Activated CD8-positive, alpha-beta memory T cell treated with anti-CD3 and anti-CD28 coated beads, Interleukin-2, amount 10 ng/mL, durations not matched to agents 7 days and 5 days (primary cell): ENCODE measurements around the gene TRABD. TPM values are rescaled to one million over a fixed set of nuclear protein-coding genes. Genes with fewer than 3 reads are reported as not detected.
"Not testable (repeated sequence)": the region's sequence is repeated elsewhere in the genome, so short reads cannot be mapped to it uniquely, and the experiment has no call there.

Source experiments
- ATAC-seq: fragments of 150-1000 bp; cut with Tn5 transposase; one replicate; pipeline ENCODE4 v1.10.0; 2021; ENCODE audit warnings: moderate library complexity
- CTCF ChIA-PET: fragments of 350-600 bp; sonication (Branson Sonifier 250); formaldehyde crosslinking; loops from one replicate; lab custom pipeline; 2021; ENCODE audit warnings: antibody characterized with exemption; lab: Charles Lee
- DNase-seq: peaks from one replicate; pipeline ENCODE4 v3.0.0-alpha.2; 2020
- H3K27ac Mint-ChIP-seq: one replicate; pipeline ENCODE4 v1.8.0; 2021; ENCODE audit warnings: mild to moderate bottlenecking, mixed read lengths
- H3K27me3 Mint-ChIP-seq: one replicate; pipeline ENCODE4 v1.8.0; 2021; ENCODE audit warnings: mixed read lengths
- H3K36me3 Mint-ChIP-seq: one replicate; pipeline ENCODE4 v1.8.0; 2021; ENCODE audit warnings: mild to moderate bottlenecking, mixed read lengths
- H3K4me1 Mint-ChIP-seq: one replicate; pipeline ENCODE4 v1.8.0; 2021; ENCODE audit warnings: mixed read lengths
- H3K4me3 Mint-ChIP-seq: one replicate; pipeline ENCODE4 v1.8.0; 2021; ENCODE audit warnings: mild to moderate bottlenecking, moderate library complexity, mixed read lengths
- H3K9me3 Mint-ChIP-seq: one replicate; pipeline ENCODE4 v1.8.0; 2022; ENCODE audit warnings: low read depth, mixed read lengths
- total RNA-seq, 2 experiments: library from RNA; stranded (reverse); gene quantifications; one replicate each; pipeline ENCODE4 v1.2.3, GENCODE V29; 2021

TRABD gene
- total RNA-seq, 2 experiments from 2014 or later = 141 to 177 TPM

DNA sequence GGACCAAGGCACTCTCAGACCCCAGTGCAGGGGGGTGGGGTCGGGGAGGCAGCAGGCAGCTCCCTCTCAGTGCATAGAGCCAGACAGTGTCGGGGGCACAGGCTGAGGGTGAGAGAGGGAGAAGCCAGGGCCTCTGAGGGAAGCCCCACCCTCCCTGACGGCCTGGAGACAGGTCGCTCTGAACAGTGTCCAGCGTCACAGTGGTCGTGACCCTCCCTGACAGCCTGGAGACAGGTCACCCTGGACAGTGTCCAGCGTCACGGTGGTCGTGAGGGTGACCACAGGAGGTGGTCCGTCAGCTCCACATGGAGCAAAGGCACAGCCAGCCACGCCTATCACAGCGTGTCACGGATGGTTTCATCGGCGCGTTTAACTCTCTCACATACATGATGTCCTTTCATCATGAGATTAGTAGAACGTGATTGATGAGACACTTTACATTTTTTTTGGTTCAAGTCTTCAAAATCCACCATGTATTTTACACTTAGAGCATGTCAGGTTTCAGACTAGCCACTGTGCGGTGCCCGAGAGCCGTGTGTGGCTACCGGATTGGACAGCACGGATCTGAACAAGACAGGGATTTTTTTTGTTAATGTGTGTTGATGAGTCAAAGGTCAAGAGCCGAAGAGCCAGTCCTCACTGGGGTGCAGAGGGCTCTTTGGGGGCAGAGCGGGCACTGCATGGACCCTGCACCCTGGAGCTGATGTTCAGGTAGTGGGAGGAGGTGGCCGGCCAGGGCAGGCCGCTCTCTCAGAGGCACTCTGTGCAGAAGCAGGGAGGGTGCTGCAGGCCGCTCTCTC, 39.1 kb upstream of the TRABD start:
- Mint-ChIP-seq H3K4me1 (peaks cover 8% of the 10 kb centered on the region), H3K36me3 (no peaks in the 10 kb centered on the region), H3K27me3 (peaks cover 24% of the 10 kb centered on the region), H3K9me3 (no peaks in the 10 kb centered on the region), H3K27ac (no peak overlapping the region), H3K4me3 (no peak overlapping the region)
- CTCF ChIA-PET = interaction anchor here (1.7 to 5.4 kb wide), 2 partner anchors 11 to 66 kb away, joined by 4 to 41 read pairs; no protein-coding TSS in a partner anchor
- ATAC-seq (no peak), DNase-seq (no peak)

DNA sequence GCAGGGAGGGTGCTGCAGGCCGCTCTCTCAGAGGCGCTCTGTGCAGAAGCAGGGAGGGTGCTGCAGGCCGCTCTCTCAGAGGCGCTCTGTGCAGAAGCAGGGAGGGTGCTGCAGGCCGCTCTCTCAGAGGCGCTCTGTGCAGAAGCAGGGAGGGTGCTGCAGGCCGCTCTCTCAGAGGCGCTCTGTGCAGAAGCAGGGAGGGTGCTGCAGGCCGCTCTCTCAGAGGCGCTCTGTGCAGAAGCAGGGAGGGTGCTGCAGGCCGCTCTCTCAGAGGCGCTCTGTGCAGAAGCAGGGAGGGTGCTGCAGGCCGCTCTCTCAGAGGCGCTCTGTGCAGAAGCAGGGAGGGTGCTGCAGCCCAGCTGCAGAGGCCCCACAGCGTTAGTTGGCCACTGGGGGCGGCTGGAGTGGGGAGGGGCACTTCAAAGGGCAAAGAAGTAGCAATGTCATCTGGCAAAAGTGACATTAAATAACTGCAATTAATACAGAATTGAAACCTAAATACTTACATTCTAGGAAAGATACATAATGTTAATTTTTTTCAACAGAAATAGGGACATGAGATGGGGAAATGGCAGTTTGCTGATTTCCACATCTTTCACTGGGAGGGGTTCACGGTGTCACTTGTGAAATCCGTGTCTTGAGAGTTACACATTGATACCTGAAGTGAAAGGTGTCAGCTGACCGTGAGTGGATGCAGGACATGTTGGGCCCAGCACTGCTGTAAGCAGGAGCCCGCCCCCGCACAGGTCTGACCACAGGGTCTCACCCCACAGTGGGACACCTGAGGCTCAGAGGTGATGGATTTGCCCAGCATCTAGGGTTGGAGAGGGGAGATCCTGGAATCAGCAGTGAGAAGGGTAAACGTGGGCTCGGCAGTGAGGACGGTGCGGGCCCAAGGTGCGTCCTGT, 38.2 kb upstream of the TRABD start:
- not testable (repeated sequence) for H3K9me3 Mint-ChIP-seq, H3K27ac Mint-ChIP-seq, H3K4me3 Mint-ChIP-seq, ATAC-seq, H3K4me1 Mint-ChIP-seq, H3K36me3 Mint-ChIP-seq, DNase-seq
- CTCF ChIA-PET = interaction anchor here (1.4 to 5.4 kb wide), 7 partner anchors 43 to 97 kb away, joined by 3 to 45 read pairs (median 13); no protein-coding TSS in a partner anchor
- H3K27me3 Mint-ChIP-seq = peaks cover 17% of the 10 kb centered on the region

DNA sequence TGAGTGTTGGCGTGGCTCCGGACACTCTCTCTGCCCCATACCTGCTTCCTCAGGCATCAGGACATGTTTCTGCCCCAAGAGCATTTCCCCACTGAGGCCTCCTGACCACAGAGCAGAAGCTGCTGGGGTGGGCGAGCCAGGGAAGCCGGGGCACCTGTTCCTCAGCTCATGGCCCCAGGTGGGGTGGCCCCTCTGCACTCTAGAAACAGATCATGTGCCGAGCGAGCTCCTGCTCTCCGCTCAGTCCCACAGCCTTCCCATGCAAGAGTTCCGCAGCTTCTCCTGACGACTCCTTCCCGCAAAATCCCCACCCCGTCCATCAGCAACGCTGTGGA, 37.6 kb upstream of the TRABD start:
- DNase-seq (no peak), ATAC-seq (no peak)
- peaks cover 13% of the 10 kb centered on the region for H3K27me3 Mint-ChIP-seq
- H3K27ac Mint-ChIP-seq = no peak overlapping the region
- H3K4me3 Mint-ChIP-seq = no peak overlapping the region
- peaks cover 8% of the 10 kb centered on the region for H3K4me1 Mint-ChIP-seq
- CTCF ChIA-PET = interaction anchor here (0.9 to 5.4 kb wide), 10 partner anchors 40 to 96 kb away, joined by 3 to 45 read pairs (median 7); no protein-coding TSS in a partner anchor
- H3K36me3 Mint-ChIP-seq = no peaks in the 10 kb centered on the region
- H3K9me3 Mint-ChIP-seq = no peaks in the 10 kb centered on the region

- Mint-ChIP-seq H3K9me3 (no peaks in the 10 kb centered on the region), H3K36me3 (no peaks in the 10 kb centered on the region), H3K27me3 (peaks cover 5% of the 10 kb centered on the region), H3K27ac (no peak overlapping the region), H3K4me3 (no peak overlapping the region), H3K4me1 (peaks cover 8% of the 10 kb centered on the region)
- ATAC-seq (peak; percentile 96), DNase-seq (peak; percentile 82)
- CTCF ChIA-PET = interaction anchor here (0.6 to 5.4 kb wide), 23 partner anchors 9 to 218 kb away, joined by 3 to 45 read pairs (median 5); no protein-coding TSS in a partner anchor
Measured at GRCh38 chr22:50148991-50149721, 36.6 kb upstream of the TRABD start.

DNA sequence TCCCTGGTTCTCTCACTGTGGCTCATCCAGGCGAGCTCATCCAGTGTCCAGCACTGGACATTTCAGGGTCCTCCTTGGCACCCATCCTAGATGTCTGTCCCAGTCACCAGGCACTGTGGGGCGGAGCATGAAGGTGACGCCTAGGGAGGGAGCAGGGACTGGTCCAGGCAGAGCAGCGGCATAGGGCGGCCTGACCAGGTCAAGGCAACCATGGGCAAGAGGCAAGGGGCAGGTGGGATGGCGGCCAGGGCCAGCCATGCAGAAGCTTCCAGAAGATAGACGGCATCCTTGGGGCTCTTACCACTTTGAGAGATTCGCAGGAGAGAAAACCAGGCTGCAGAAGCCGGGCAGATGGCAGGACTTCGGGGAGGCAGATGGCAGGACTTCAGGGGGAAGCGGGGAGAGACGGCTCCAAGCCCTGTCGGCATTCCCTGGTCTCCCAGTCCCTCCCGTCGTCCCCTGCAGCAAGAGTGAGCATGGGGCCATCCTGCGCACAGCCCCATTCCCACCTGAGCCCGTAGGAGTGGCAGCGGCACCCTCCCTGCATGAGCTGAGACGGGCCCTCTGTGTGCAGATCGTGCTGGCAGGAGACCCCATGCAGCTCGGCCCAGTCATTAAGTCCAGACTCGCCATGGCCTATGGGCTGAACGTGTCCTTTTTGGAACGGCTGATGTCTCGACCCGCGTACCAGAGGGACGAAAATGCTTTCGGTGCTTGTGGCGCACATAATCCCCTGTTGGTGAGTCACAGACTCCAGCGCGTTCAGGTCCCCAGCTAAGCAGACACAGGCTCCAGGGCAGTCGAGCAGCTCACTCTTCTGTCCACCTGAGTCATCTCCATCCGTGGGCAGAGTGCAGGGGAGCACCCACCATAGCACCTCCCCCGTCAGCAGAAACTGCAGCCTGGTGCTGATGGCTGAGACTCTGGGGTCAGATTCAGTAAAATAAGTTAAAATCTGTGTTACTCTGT, 35.3 kb upstream of the TRABD start:
- no peak overlapping the region for H3K4me3 Mint-ChIP-seq
- H3K4me1 Mint-ChIP-seq = peaks cover 8% of the 10 kb centered on the region
- DNase-seq (no peak), ATAC-seq (no peak)
- no peaks in the 10 kb centered on the region for H3K9me3 Mint-ChIP-seq
- H3K36me3 Mint-ChIP-seq = no peaks in the 10 kb centered on the region
- CTCF ChIA-PET = interaction anchor here (0.8 to 5.4 kb wide), 10 partner anchors 10 to 220 kb away, joined by 3 to 45 read pairs (median 8); no protein-coding TSS in a partner anchor
- H3K27me3 Mint-ChIP-seq = peaks cover 7% of the 10 kb centered on the region
- no peak overlapping the region for H3K27ac Mint-ChIP-seq

- no peak overlapping the region for H3K4me3 Mint-ChIP-seq
- peaks cover 7% of the 10 kb centered on the region for H3K4me1 Mint-ChIP-seq
- CTCF ChIA-PET = interaction anchor here (4.2 to 5.4 kb wide), 2 partner anchors 55 to 61 kb away, joined by 41 to 45 read pairs; no protein-coding TSS in a partner anchor
- ATAC-seq (no peak), DNase-seq (no peak)
- H3K9me3 Mint-ChIP-seq = no peaks in the 10 kb centered on the region
- peaks cover 5% of the 10 kb centered on the region for H3K27me3 Mint-ChIP-seq
- no peak overlapping the region for H3K27ac Mint-ChIP-seq
- no peaks in the 10 kb centered on the region for H3K36me3 Mint-ChIP-seq
Measured at GRCh38 chr22:50151571-50152537, 33.9 kb upstream of the TRABD start.

GRCh38 chr22:50153056-50153755, 32.5 kb upstream of the TRABD start:
- H3K4me1 Mint-ChIP-seq = peaks cover 6% of the 10 kb centered on the region
- DNase-seq = no peak
- H3K4me3 Mint-ChIP-seq = no peak overlapping the region
- H3K27ac Mint-ChIP-seq = no peak overlapping the region
- no peaks in the 10 kb centered on the region for H3K9me3 Mint-ChIP-seq
- peaks cover 18% of the 10 kb centered on the region for H3K27me3 Mint-ChIP-seq
- H3K36me3 Mint-ChIP-seq = no peaks in the 10 kb centered on the region
- CTCF ChIA-PET = no interaction called here
- no peak for ATAC-seq

GRCh38 chr22:50153756-50154140, 32.0 kb upstream of the TRABD start:
- no peaks in the 10 kb centered on the region for H3K36me3 Mint-ChIP-seq
- no peak for DNase-seq
- peaks cover 6% of the 10 kb centered on the region for H3K4me1 Mint-ChIP-seq
- no peak overlapping the region for H3K4me3 Mint-ChIP-seq
- H3K27me3 Mint-ChIP-seq = peaks cover 23% of the 10 kb centered on the region
- ATAC-seq = no peak
- CTCF ChIA-PET = interaction anchor here (1.1 kb wide), 1 partner anchor 188 kb away, joined by 3 read pairs; no protein-coding TSS in a partner anchor
- H3K9me3 Mint-ChIP-seq = no peaks in the 10 kb centered on the region
- no peak overlapping the region for H3K27ac Mint-ChIP-seq

DNA sequence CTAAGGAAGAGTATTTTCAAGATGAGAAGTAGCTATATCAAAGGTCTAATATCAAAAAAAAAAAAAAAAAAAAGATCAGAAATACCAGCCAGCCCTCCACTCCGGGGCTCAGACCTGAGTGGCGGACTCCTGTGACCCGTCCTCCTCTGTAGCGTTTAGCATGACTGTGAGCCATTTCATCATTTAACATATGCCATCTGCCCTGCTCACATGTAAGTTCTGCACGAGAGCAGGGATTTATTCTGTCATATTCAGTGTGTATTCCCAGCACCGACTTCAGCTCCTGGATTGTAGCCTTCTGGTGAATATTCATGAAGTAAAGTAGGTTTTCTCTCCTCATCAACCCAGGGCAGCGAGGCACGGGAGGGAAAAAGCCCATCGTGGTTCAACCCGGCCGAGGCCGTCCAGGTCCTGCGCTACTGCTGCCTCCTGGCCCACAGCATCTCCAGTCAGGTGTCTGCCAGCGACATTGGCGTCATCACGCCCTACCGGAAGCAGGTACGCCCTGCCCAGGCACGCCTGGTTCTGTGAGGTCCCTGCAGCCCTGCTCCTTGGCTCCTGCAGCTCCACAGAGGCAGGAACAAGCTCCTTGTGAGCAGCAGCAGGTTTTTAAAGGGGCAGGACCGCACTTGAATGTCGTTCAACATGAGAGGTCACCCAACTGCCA, 27.9 kb upstream of the TRABD start:
- Mint-ChIP-seq H3K4me3 (no peak overlapping the region), H3K27me3 (peaks cover 31% of the 10 kb centered on the region), H3K36me3 (no peaks in the 10 kb centered on the region), H3K4me1 (no peaks in the 10 kb centered on the region), H3K27ac (no peak overlapping the region), H3K9me3 (no peaks in the 10 kb centered on the region)
- DNase-seq (no peak), ATAC-seq (no peak)
- CTCF ChIA-PET = interaction anchor here (0.6 to 1.3 kb wide), 4 partner anchors 9 to 79 kb away, joined by 3 to 6 read pairs (median 4); partner anchors contain the start of gene MLC1

GRCh38 chr22:50160947-50161346, 24.8 kb upstream of the TRABD start:
- CTCF ChIA-PET = no interaction called here
- Mint-ChIP-seq H3K9me3 (no peaks in the 10 kb centered on the region), H3K27me3 (peaks cover 32% of the 10 kb centered on the region), H3K4me1 (no peaks in the 10 kb centered on the region), H3K27ac (no peak overlapping the region), H3K4me3 (no peak overlapping the region), H3K36me3 (no peaks in the 10 kb centered on the region)
- ATAC-seq (no peak), DNase-seq (no peak)
